Measurements from ENCODE around the gene SEPTIN10.

The SEPTIN10 gene

DNA sequence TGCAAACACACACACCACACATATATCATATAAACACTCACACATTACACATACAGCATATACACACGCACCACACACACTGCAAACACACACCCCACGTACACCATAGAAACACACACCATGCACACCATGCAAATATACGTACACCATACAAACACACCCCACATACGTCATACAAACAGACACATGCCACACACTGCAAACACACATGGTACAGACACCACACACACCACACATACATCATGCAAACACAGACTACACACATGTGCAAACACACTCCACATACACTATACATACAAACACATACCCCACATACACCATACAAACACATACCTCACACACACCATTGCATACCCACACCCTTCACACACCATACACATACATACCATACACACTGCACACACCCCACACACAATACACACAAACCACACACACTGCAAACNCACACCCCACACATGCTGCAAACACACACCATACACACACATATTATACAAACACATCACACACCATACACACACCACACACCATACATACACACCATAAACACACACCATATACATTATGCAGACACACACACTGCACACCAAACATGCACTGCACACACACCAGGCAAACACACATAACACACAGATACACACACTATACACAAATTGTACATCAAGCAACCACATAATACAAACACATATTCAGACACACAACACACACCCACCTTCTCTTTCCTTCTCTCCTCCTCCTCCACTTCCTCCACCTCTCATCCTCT is 120.4 kb downstream of the SEPTIN10 start:
- no peak for DNase-seq

Measured in activated CD8-positive, alpha-beta memory T cell treated with anti-CD3 and anti-CD28 coated beads, Interleukin-2, amount 50 U/mL, for 48 hours (primary cell).